Trophoblast cell (in vitro differentiated cells and primary cell): ENCODE results near the gene AGFG2.
"Not testable (repeated sequence)": the region's sequence is repeated elsewhere in the genome, so short reads cannot be mapped to it uniquely, and the experiment has no call there.

Experiments
- DNase-seq, 2 donors: peaks; one replicate each; pipeline ENCODE4 v3.0.0-alpha.2; 2016
- H2AFZ ChIP-seq: 2 replicates; pipeline ENCODE4 v1.6.1; 2013; ENCODE audit warnings: low read length, moderate library complexity, mild to moderate bottlenecking; ENCODE audit not compliant: insufficient read depth, poor library complexity
- H2AK5ac ChIP-seq: 2 replicates; pipeline ENCODE4 v1.6.1; 2013; ENCODE audit warnings: mild to moderate bottlenecking, low read length
- H2BK120ac ChIP-seq: 2 replicates; pipeline ENCODE4 v1.6.1; 2013; ENCODE audit warnings: low read length, mild to moderate bottlenecking, moderate library complexity; ENCODE audit not compliant: insufficient read depth, poor library complexity
- H2BK12ac ChIP-seq: 2 replicates; pipeline ENCODE4 v1.6.1; 2013; ENCODE audit warnings: mild to moderate bottlenecking, low read length, moderate library complexity
- H2BK5ac ChIP-seq: 2 replicates; pipeline ENCODE4 v1.6.1; 2013; ENCODE audit warnings: low read length, low read depth, moderate library complexity, mild to moderate bottlenecking; ENCODE audit not compliant: poor library complexity
- H3K14ac ChIP-seq: 2 replicates; pipeline ENCODE4 v1.6.1; 2013; ENCODE audit warnings: mild to moderate bottlenecking, low read length
- H3K18ac ChIP-seq: 2 replicates; pipeline ENCODE4 v1.6.1; 2013; ENCODE audit warnings: mild to moderate bottlenecking, low read length
- H3K23ac ChIP-seq: 2 replicates; pipeline ENCODE4 v1.6.1; 2013; ENCODE audit warnings: low read length
- H3K27ac ChIP-seq: 2 replicates; pipeline ENCODE4 v1.5.1; 2013; ENCODE audit warnings: low read depth, mild to moderate bottlenecking, inconsistent platforms, low read length, moderate library complexity
- H3K27me3 ChIP-seq: 2 replicates; pipeline ENCODE4 v1.6.1; 2013; ENCODE audit warnings: inconsistent platforms, mild to moderate bottlenecking, low read length, moderate library complexity; ENCODE audit not compliant: insufficient read depth
- H3K36me3 ChIP-seq, 2 experiments: 1 replicate in 1 of 2; 2 replicates in 1 of 2; pipeline ENCODE4 v1.6.1; 2013; ENCODE audit warnings: low read length in 2 of 2, mild to moderate bottlenecking in 2 of 2, moderate library complexity in 1 of 2; ENCODE audit not compliant: insufficient read depth in 2 of 2, control insufficient read depth in 1 of 2
- H3K4ac ChIP-seq: 2 replicates; pipeline ENCODE4 v1.6.1; 2013; ENCODE audit warnings: low read depth, mild to moderate bottlenecking, low read length, moderate library complexity
- H3K4me1 ChIP-seq, 2 experiments: 1 replicate in 1 of 2; 2 replicates in 1 of 2; pipeline ENCODE4 v1.6.1; 2013; ENCODE audit warnings: low read length in 2 of 2, mild to moderate bottlenecking in 2 of 2, moderate library complexity in 1 of 2; ENCODE audit not compliant: insufficient read depth in 2 of 2, control insufficient read depth in 1 of 2
- H3K4me2 ChIP-seq: 2 replicates; pipeline ENCODE4 v1.6.1; 2013; ENCODE audit warnings: inconsistent platforms, mild to moderate bottlenecking, low read length, moderate library complexity
- H3K4me3 ChIP-seq: 2 replicates; pipeline ENCODE4 v1.5.1; 2013; ENCODE audit warnings: mild to moderate bottlenecking, low read depth, low read length, inconsistent platforms
- H3K79me1 ChIP-seq: one replicate; pipeline ENCODE4 v1.6.1; 2013; ENCODE audit warnings: low read length
- H3K79me2 ChIP-seq: 2 replicates; pipeline ENCODE4 v1.6.1; 2013; ENCODE audit warnings: low read length, mild to moderate bottlenecking; ENCODE audit not compliant: control insufficient read depth, insufficient read depth, poor library complexity
- H3K9ac ChIP-seq: 2 replicates; pipeline ENCODE4 v1.6.1; 2013; ENCODE audit warnings: mild to moderate bottlenecking, low read length
- H3K9me3 ChIP-seq: 2 replicates; pipeline ENCODE4 v1.6.1; 2013; ENCODE audit warnings: low read depth, mild to moderate bottlenecking, control low read depth, inconsistent platforms, low read length; ENCODE audit not compliant: insufficient read depth
- H4K12ac ChIP-seq: 2 replicates; pipeline ENCODE4 v1.6.1; 2013; ENCODE audit warnings: low read depth, mild to moderate bottlenecking, low read length, moderate library complexity
- H4K8ac ChIP-seq: 2 replicates; pipeline ENCODE4 v1.6.1; 2013; ENCODE audit warnings: low read depth, mild to moderate bottlenecking, low read length, moderate library complexity
- H4K91ac ChIP-seq: one replicate; pipeline ENCODE4 v1.6.1; 2013; ENCODE audit warnings: low read depth, mild to moderate bottlenecking, low read length, moderate library complexity
- WGBS: extraction: QIAGEN DNeasy Blood & Tissue Kit; methylation state at CpG from one replicate; pipeline ENCODE4 v1.1.7; 2013; ENCODE audit warnings: missing lambda C conversion rate; ENCODE audit not compliant: insufficient read length, insufficient coverage; ENCODE audit errors: extremely low coverage; 5-methylcytosine and 5-hydroxymethylcytosine counted together

Gene AGFG2

DNA sequence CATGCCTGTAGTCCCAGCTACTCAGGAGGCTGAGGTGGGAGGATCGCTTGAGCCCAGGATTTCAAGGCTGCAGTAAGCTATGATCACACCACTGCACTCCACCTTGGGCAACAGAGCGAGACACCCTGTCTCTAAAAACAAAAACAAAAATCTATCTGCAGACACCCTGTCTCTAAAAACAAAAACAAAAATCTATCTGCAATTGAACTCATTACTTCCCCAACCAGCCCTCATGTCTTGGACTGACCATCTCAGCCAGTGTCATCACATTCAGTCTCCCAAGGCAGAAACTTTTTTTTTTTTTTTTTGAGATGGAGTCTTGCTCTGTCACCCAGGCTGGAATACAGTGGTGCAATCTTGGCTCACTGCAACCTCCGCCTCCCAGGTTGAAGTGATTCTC, 35.0 kb upstream of the AGFG2 start:
- H2AFZ ChIP-seq, H4K91ac ChIP-seq, H3K27me3 ChIP-seq, H3K79me2 ChIP-seq, H4K12ac ChIP-seq, H2BK5ac ChIP-seq, H3K9me3 ChIP-seq, H3K79me1 ChIP-seq, H3K4me3 ChIP-seq, H3K14ac ChIP-seq, H3K36me3 ChIP-seq, H4K8ac ChIP-seq, H3K23ac ChIP-seq, H3K27ac ChIP-seq, H2AK5ac ChIP-seq, H3K18ac ChIP-seq, H3K4me1 ChIP-seq, H2BK120ac ChIP-seq, H3K9ac ChIP-seq, H3K4ac ChIP-seq, H2BK12ac ChIP-seq, H3K4me2 ChIP-seq: not testable (repeated sequence)
- DNase-seq, result peak; percentile 18 to 58
- no CpG with 5 or more reads among the region's 3 CpGs for WGBS

DNA sequence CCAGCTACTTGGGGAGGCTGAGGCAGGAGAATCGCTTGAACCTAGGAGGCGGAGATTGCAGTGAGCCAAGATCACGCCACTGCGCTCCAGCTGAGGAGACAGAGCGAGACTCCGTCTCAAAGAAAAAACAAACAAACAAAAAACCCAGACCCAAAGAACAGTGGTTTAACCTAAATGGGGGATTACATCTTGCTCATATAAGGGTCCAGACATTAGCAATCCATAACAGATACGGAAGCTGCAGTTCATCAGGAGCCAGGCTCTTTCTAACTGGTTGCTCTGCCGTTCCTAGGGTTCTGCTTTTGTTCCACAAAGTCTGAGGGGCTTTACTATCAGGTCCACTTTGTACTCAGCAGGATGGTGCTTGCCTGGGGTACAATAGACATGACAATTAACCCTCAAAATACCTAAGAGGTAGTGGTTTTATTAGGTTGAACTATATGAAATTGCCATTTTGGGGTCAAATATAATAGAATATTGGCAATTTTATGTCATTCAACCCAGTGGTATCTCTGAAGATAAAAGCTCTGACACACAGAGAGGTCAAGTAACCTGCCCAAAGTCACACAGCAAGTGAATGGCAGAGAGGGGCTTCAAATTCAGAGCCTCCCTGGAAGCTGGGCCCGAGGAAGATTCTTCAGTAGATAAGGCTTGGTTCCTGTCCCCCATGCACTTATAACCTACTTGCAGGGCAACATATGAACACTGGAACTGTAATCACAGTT, 34.0 kb upstream of the AGFG2 start:
- no peaks in the 10 kb centered on the region for H3K27me3 ChIP-seq
- no CpG with 5 or more reads among the region's 9 CpGs for WGBS
- H3K4me1 ChIP-seq, result peaks cover 7 to 9% of the 10 kb centered on the region in 2 experiments
- no peak overlapping the region for H2AK5ac ChIP-seq
- no peak for DNase-seq
- no peak overlapping the region for H2AFZ ChIP-seq
- no peak overlapping the region for H4K8ac ChIP-seq
- H3K79me1 ChIP-seq, result peaks cover 3% of the 10 kb centered on the region
- no peak overlapping the region for H3K14ac ChIP-seq
- no peak overlapping the region for H3K27ac ChIP-seq
- H3K18ac ChIP-seq, result no peak overlapping the region
- no peaks in the 10 kb centered on the region for H3K9me3 ChIP-seq
- H3K79me2 ChIP-seq, result no peaks in the 10 kb centered on the region
- no peak overlapping the region for H3K23ac ChIP-seq
- H2BK12ac ChIP-seq, result no peak overlapping the region
- no peak overlapping the region for H3K4me3 ChIP-seq
- no peak overlapping the region for H3K4me2 ChIP-seq
- no peak overlapping the region for H4K12ac ChIP-seq
- H2BK120ac ChIP-seq, result no peak overlapping the region
- H3K4ac ChIP-seq, result no peak overlapping the region
- no peak overlapping the region for H4K91ac ChIP-seq
- H3K36me3 ChIP-seq, result no peaks in the 10 kb centered on the region
- no peak overlapping the region for H2BK5ac ChIP-seq
- H3K9ac ChIP-seq, result no peak overlapping the region

DNA sequence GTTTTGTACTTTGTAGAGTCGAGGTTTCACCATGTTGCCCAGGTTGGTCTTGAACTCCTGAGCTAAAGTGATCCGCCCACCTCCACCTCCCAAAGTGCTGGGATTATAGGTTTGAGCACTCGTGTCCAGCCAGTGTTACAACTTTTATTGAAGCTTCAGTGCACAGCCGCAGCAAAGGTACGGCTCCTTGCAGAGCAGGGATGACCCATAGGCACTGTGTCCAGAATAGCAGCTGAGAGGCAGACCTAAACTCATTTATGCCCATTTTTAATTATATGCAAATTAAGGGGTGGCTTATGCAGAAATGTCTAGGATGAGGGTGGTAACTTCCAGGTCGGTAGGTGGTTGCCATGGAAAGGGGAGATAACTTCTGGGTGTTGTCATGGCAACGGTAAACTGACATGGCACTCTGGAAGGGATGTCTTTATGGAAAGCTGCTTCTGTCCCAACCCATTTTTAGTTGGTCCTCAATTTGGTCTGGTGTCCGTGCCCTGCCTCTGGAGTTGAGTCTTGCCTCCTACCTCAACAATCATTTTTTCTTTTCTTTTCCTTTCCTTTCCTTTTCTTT, 32.6 kb upstream of the AGFG2 start:
- H3K9me3 ChIP-seq, result no peaks in the 10 kb centered on the region
- H2AFZ ChIP-seq, result no peak overlapping the region
- peaks cover 3% of the 10 kb centered on the region for H3K79me1 ChIP-seq
- H2BK12ac ChIP-seq, result no peak overlapping the region
- H3K79me2 ChIP-seq, result no peaks in the 10 kb centered on the region
- H3K4me1 ChIP-seq, result peaks cover 7 to 9% of the 10 kb centered on the region in 2 experiments
- H4K8ac ChIP-seq, result no peak overlapping the region
- no peak overlapping the region for H3K14ac ChIP-seq
- no peak overlapping the region for H3K4ac ChIP-seq
- H2AK5ac ChIP-seq, result no peak overlapping the region
- no peak overlapping the region for H3K23ac ChIP-seq
- WGBS, result no CpG with 5 or more reads among the region's 8 CpGs
- no peak overlapping the region for H2BK120ac ChIP-seq
- no peak overlapping the region for H4K12ac ChIP-seq
- no peak for DNase-seq
- H3K27me3 ChIP-seq, result no peaks in the 10 kb centered on the region
- no peak overlapping the region for H3K4me2 ChIP-seq
- H4K91ac ChIP-seq, result no peak overlapping the region
- no peaks in the 10 kb centered on the region for H3K36me3 ChIP-seq
- no peak overlapping the region for H3K18ac ChIP-seq
- H3K27ac ChIP-seq, result no peak overlapping the region
- no peak overlapping the region for H3K4me3 ChIP-seq
- no peak overlapping the region for H3K9ac ChIP-seq
- no peak overlapping the region for H2BK5ac ChIP-seq

DNA sequence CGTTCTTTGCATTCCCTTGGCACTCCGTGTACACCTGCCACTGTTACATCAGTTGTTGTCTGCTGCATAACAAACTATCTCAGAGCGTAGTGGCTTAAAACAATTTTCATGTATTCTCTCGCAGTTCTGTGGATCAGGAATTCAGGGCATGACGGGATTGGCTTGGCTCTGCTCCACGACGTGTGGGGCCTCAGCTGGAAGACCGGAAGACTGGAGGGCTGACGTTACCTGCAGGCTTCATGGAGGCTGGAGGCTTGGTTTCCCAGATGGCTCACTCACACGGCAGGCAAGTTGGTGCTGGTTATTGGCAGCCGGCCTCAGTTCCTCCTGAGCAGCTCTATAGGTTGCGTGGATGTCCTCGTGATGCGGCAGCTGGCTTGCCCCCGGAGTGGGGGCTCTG, 29.8 kb upstream of the AGFG2 start:
- Histone ChIP-seq H2BK12ac (no peak overlapping the region), H4K8ac (no peak overlapping the region), H3K9me3 (peaks cover 1% of the 10 kb centered on the region), H3K18ac (no peak overlapping the region), H3K79me1 (no peaks in the 10 kb centered on the region), H3K9ac (no peak overlapping the region), H2AFZ (no peak overlapping the region), H3K4me3 (no peak overlapping the region), H3K23ac (no peak overlapping the region), H3K27ac (no peak overlapping the region), H3K27me3 (no peaks in the 10 kb centered on the region), H2AK5ac (no peak overlapping the region), H4K91ac (no peak overlapping the region), H2BK5ac (no peak overlapping the region), H3K79me2 (no peaks in the 10 kb centered on the region), H3K36me3 (no peaks in the 10 kb centered on the region), H3K4me1 (no peaks in the 10 kb centered on the region), H4K12ac (no peak overlapping the region), H3K4ac (no peak overlapping the region), H2BK120ac (no peak overlapping the region), H3K14ac (no peak overlapping the region), H3K4me2 (no peak overlapping the region)
- DNase-seq, result peak; percentile 74 to 80
- WGBS, result no CpG with 5 or more reads among the region's 15 CpGs
